ENCODE data around the gene WFIKKN1.

Gene WFIKKN1

GRCh38 chr16:652454-653305 lies 21.9 kb downstream of the WFIKKN1 start:
- no peak for DNase-seq

- no peak for DNase-seq
Measured at GRCh38 chr16:654034-654433, 23.2 kb downstream of the WFIKKN1 start.

- DNase-seq: no peak
Measured at GRCh38 chr16:657487-657886, 26.7 kb downstream of the WFIKKN1 start.

GRCh38 chr16:658679-659571 lies 28.1 kb downstream of the WFIKKN1 start:
- no peak for DNase-seq

- no peak for DNase-seq
Measured at GRCh38 chr16:659618-660017, 28.8 kb downstream of the WFIKKN1 start.

- no peak for DNase-seq
Measured at GRCh38 chr16:660132-660458, 29.3 kb downstream of the WFIKKN1 start.

GRCh38 chr16:660459-661183 lies 29.8 kb downstream of the WFIKKN1 start:
- DNase-seq: peak in 54 of 58 donors; percentile 11 to 89 (median 78)

- peak in 1 of 58 donors; percentile 69 for DNase-seq
Measured at GRCh38 chr16:661184-661821, 30.5 kb downstream of the WFIKKN1 start.

- DNase-seq: no peak
Measured at GRCh38 chr16:662095-662494, 31.3 kb downstream of the WFIKKN1 start.

- DNase-seq: no peak
Measured at GRCh38 chr16:662597-662996, 31.8 kb downstream of the WFIKKN1 start.

GRCh38 chr16:666572-666971 lies 35.8 kb downstream of the WFIKKN1 start:
- no peak for DNase-seq

- no peak for DNase-seq
Measured at GRCh38 chr16:667113-667779, 36.5 kb downstream of the WFIKKN1 start.

GRCh38 chr16:667780-668518 lies 37.2 kb downstream of the WFIKKN1 start, which contains the start of gene RHOT2:
TSS of gene RHOT2 (plus strand) at chr16:668132. CDS start at chr16:668200, 68 bp downstream.
- DNase-seq: peak in 57 of 58 donors; percentile 12 to 93 (median 84)

GRCh38 chr16:668519-669171 lies 37.9 kb downstream of the WFIKKN1 start:
- DNase-seq: no peak

GRCh38 chr16:669666-670065 lies 38.9 kb downstream of the WFIKKN1 start:
- DNase-seq: no peak

- no peak for DNase-seq
Measured at GRCh38 chr16:670485-671352, 39.9 kb downstream of the WFIKKN1 start.

- no peak for DNase-seq
Measured at GRCh38 chr16:671353-672131, 40.8 kb downstream of the WFIKKN1 start.
